Gastrocnemius medialis (tissue), 4 donors: ENCODE data around the gene SLC29A2. TPM values are rescaled to one million over a fixed set of nuclear protein-coding genes. Genes with fewer than 3 reads are reported as not detected.

ENCODE experiments used
- ATAC-seq, 2 donors: fragments of 150-250 bp; one replicate each; pipeline ENCODE4 v1.9.1; 2016
- DNase-seq, 2 donors: peaks; one replicate each; pipeline ENCODE4 v3.0.0-alpha.2; 2019
- H3K27ac ChIP-seq, 4 donors: fragments of 200-600 bp; sonication (generic); 1 replicate in 1 of 4; 2 replicates in 3 of 4; pipeline ENCODE4 v1.5.1; 2016 to 2018; ENCODE audit warnings: mild to moderate bottlenecking in 2 of 4, moderate library complexity in 1 of 4
- H3K27me3 ChIP-seq, 3 donors: fragments of 200-600 bp; sonication (generic) in 2 of 3; 1 replicate in 1 of 3; 2 replicates in 2 of 3; pipeline versions ENCODE4 v1.5.1 to v1.6.0; 2016 to 2019; ENCODE audit warnings: mild to moderate bottlenecking in 1 of 3, moderate library complexity in 1 of 3
- H3K36me3 ChIP-seq, 2 donors: fragments of 200-600 bp; sonication (generic) in 1 of 2; one replicate each; pipeline ENCODE4 v1.5.1; 2017 to 2018
- H3K4me1 ChIP-seq, 2 donors: fragments of 200-600 bp; sonication (generic) in 1 of 2; one replicate each; pipeline ENCODE4 v1.5.1; 2016 to 2017; ENCODE audit warnings: mild to moderate bottlenecking in 2 of 2
- H3K4me3 ChIP-seq, 4 donors: fragments of 200-600 bp; sonication (generic) in 3 of 4; 1 replicate in 1 of 4; 2 replicates in 3 of 4; pipeline ENCODE4 v1.5.1; 2016 to 2019; ENCODE audit warnings: mild to moderate bottlenecking in 2 of 4
- H3K9me3 ChIP-seq, 3 donors: fragments of 200-600 bp; sonication (generic) in 2 of 3; 1 replicate in 1 of 3; 2 replicates in 2 of 3; pipeline ENCODE4 v1.5.1; 2016 to 2019
- CTCF ChIP-seq, 5 experiments: fragments of 450-650 bp in 3 of 5; fragments of 200-600 bp in 2 of 5; sonication (generic) in 2 of 5; IDR thresholded peaks in 4 of 5; conservative IDR thresholded peaks in 1 of 5; 1 replicate in 4 of 5; 2 replicates in 1 of 5; pipeline ENCODE4 v1.5.1; 2016 to 2019; ENCODE audit warnings: antibody characterized with exemption in 5 of 5, mild to moderate bottlenecking in 3 of 5, moderate library complexity in 3 of 5
- POLR2A ChIP-seq, 2 donors: fragments of 450-650 bp; IDR thresholded peaks; one replicate each; pipeline ENCODE4 v1.6.1; 2017; ENCODE audit warnings: antibody characterized with exemption in 2 of 2, mild to moderate bottlenecking in 2 of 2, moderate library complexity in 2 of 2
- in situ Hi-C, 4 donors: fragments of 200-750 bp; cut with MboI; loops; one replicate each; pipeline versions ENCODE4 v1.15.0 to v1.8.0; 2017; ENCODE audit warnings: low sequenced_read_pairs in 4 of 4
- intact Hi-C: fragments of 100-400 bp; cut with DNase I; formaldehyde crosslinking; loops from one replicate; pipeline ENCODE4 v1.15.1; 2023; ENCODE audit warnings: low total_unique reads
- total RNA-seq, 4 donors: library from RNA; depleted of rRNA; stranded (reverse); fragments of >200 nt; gene quantifications; one replicate each; pipeline versions ENCODE4 v1.1.0 to v1.2.3, GENCODE V29; 2016

The SLC29A2 gene
- total RNA-seq, 4 donors from 2014 or later = 39.2 to 106 (median 70.6) TPM

GRCh38 chr11:66418168-66418985 is 46.8 kb upstream of the SLC29A2 start:
- Histone ChIP-seq H3K27me3 (peaks cover 0 to 6% (median 0%) of the 10 kb centered on the region in 3 donors), H3K4me1 (peaks cover 30 to 31% of the 10 kb centered on the region in 2 donors), H3K4me3 (no peak overlapping the region), H3K9me3 (no peaks in the 10 kb centered on the region), H3K36me3 (no peaks in the 10 kb centered on the region), H3K27ac (peak overlapping the region; percentile 63 to 73 (median 65))
- ATAC-seq = peak; percentile 95 to 98
- intact Hi-C loops (loop anchor here (1.0 kb wide), 1 partner anchor 20 kb away; the partner anchor contains the start of gene MRPL11), in situ Hi-C loops (loop anchor here in 3 of 4 donors (25.0 kb wide), 2 partner anchors 269 to 419 kb away; partner anchors contain the start of genes RBM4B (in 2 of the 3) and RCE1 (in 1 of the 3))
- DNase-seq = peak; percentile 91 to 95
- TF ChIP-seq CTCF (IDR thresholded peaks at IDR 0.05 in 4 of 5, conservative IDR thresholded peaks at IDR 0.05 in 1 of 5) (peak; percentile 29 to 53 (median 51)), POLR2A (IDR thresholded peaks at IDR 0.05) (no peak)

GRCh38 chr11:66417000-66417399 is 45.4 kb upstream of the SLC29A2 start:
- peaks cover 30 to 31% of the 10 kb centered on the region in 2 donors for H3K4me1 ChIP-seq

GRCh38 chr11:66415423-66415822 is 43.9 kb upstream of the SLC29A2 start:
- in situ Hi-C loops = loop anchor here in 3 of 4 donors (25.0 kb wide), 2 partner anchors 272 to 422 kb away; partner anchors contain the start of genes RBM4B (in 2 of the 3) and RCE1 (in 1 of the 3)
- Histone ChIP-seq H3K4me3 (no peak overlapping the region), H3K27me3 (peaks cover 0 to 6% (median 0%) of the 10 kb centered on the region in 3 donors), H3K4me1 (peaks cover 26 to 30% of the 10 kb centered on the region in 2 donors), H3K27ac (no peak overlapping the region), H3K36me3 (no peaks in the 10 kb centered on the region), H3K9me3 (no peaks in the 10 kb centered on the region)
- ATAC-seq (no peak), DNase-seq (no peak)
- TF ChIP-seq POLR2A (IDR thresholded peaks at IDR 0.05) = no peak
- intact Hi-C loops = no loop called here

More at GRCh38 chr11:66417000-66417399, 45.4 kb upstream of the SLC29A2 start:
- ATAC-seq (no peak), DNase-seq (no peak)
- Histone ChIP-seq H3K36me3 (no peaks in the 10 kb centered on the region), H3K4me3 (no peak overlapping the region), H3K9me3 (no peaks in the 10 kb centered on the region), H3K27me3 (peaks cover 0 to 6% (median 0%) of the 10 kb centered on the region in 3 donors), H3K27ac (no peak overlapping the region)
- in situ Hi-C loops (loop anchor here in 3 of 4 donors (25.0 kb wide), 2 partner anchors 270 to 420 kb away; partner anchors contain the start of genes RBM4B (in 2 of the 3) and RCE1 (in 1 of the 3)), intact Hi-C loops (no loop called here)
- TF ChIP-seq CTCF (IDR thresholded peaks at IDR 0.05 in 4 of 5, conservative IDR thresholded peaks at IDR 0.05 in 1 of 5) (no peak), POLR2A (IDR thresholded peaks at IDR 0.05) (no peak)

- no peak for DNase-seq
- Histone ChIP-seq H3K4me3 (no peak overlapping the region), H3K4me1 (peaks cover 15 to 21% of the 10 kb centered on the region in 2 donors), H3K27me3 (peaks cover 0 to 6% (median 2%) of the 10 kb centered on the region in 3 donors), H3K9me3 (no peaks in the 10 kb centered on the region), H3K27ac (no peak overlapping the region), H3K36me3 (no peaks in the 10 kb centered on the region)
- no peak for TF ChIP-seq POLR2A (IDR thresholded peaks at IDR 0.05)
- no peak for TF ChIP-seq CTCF (IDR thresholded peaks at IDR 0.05 in 4 of 5, conservative IDR thresholded peaks at IDR 0.05 in 1 of 5)
- in situ Hi-C loops = loop anchor here in 3 of 4 donors (25.0 kb wide), 2 partner anchors 273 to 423 kb away; partner anchors contain the start of genes RBM4B (in 2 of the 3) and RCE1 (in 1 of the 3)
- intact Hi-C loops = no loop called here
- no peak for ATAC-seq
Observed at GRCh38 chr11:66414120-66414934, 42.8 kb upstream of the SLC29A2 start.
